Stimulated activated CD8-positive, alpha-beta memory T cell treated with anti-CD3 and anti-CD28 coated beads, Interleukin-7, amount 100 ng/mL, for 1 hour (primary cell): ENCODE results near the gene GRIA4.
"Not testable (repeated sequence)": the region's sequence is repeated elsewhere in the genome, so short reads cannot be mapped to it uniquely, and the experiment has no call there.

Experiments
- DNase-seq, 2 donors: peaks; one replicate each; pipeline ENCODE4 v3.0.0-alpha.2; 2020; ENCODE audit warnings: low read depth in 2 of 2

Gene GRIA4

GRCh38 chr11:105860105-105860504 lies 250.2 kb downstream of the GRIA4 start:
- no peak for DNase-seq

DNA sequence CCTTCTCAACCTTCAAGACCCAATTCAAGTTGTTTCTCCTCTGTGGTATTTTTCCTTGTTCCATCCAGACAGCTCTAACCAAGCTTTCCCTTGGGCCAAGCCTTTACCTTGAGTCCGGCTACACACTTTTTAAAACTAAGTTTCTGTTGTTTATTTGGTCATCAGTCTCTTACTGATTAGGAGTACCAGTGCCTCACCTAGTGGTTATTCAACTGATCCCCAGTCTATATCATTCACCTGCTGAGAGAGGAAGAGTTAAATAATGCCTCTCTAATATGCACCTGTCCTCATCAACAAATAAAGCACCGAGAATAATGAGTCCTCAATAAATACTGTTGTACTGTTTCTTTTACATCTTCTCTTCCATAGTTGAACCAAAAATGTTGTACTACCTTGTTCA lies 251.4 kb downstream of the GRIA4 start:
- no peak for DNase-seq

DNA sequence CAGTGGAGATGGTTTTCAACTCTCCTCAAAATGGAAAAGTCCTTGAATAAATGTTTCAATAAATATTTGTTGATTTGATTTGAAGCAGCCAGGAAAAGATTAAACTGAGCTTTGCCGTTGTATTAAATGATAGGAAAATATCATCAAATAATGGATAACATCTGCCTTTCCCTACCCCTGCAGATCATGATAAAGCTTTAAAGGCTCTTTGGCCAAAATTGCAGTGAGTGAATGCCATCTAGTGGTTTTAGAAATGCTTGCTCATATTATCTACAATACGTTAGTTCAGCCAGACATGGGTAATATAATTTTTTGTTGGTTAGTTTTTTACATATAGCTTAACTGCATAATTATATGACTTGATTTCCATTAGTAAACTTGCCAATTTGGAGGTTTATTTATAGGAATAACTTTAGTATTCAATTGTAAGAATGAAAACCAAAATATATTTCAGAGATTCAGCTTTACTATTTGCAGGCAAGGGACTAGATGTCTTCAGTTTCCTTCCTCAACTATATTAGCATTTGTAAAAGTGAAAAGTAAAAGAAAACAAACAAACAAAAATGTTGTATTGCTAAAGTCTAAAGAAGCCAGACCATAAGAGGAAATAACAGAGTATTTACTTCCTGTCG lies 253.0 kb downstream of the GRIA4 start:
- no peak for DNase-seq

DNA sequence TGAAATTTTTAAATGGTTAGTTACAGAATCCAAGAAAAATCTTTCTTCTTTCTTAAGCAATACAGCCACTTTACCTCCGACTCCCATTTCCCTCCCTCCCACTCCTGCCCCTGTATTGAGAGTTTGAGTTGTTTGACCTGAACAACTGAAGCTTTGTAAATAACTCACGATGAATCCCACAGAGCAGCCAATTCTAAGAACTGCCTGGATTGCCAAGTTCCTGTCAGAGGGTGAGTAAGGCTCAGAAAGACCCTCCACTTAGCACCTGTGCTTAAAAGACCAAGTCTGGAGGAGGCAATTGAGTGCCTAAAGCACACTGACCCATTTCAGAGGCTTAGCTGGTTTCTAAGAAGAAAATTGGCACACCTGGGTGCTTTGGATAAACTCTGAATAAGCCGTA lies 253.7 kb downstream of the GRIA4 start:
- DNase-seq, result no peak

DNA sequence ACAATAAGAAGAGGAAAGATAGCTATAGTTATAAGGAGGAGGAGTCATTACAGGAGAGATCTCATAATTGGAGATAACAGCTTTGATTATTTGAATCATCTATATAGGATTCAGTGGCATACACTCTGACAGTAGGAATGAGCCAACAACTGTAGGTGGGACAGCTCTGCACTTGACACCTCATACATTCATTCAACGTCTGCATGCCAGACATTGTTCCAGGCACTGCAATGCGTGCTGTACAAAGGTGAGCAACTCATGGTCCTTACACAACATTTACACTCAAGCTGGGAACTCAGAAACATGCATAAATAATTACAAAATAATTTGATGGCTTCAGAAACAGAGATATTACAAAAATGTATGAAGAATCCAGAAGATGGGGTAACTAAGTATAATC lies 257.9 kb downstream of the GRIA4 start:
- DNase-seq, result no peak

DNA sequence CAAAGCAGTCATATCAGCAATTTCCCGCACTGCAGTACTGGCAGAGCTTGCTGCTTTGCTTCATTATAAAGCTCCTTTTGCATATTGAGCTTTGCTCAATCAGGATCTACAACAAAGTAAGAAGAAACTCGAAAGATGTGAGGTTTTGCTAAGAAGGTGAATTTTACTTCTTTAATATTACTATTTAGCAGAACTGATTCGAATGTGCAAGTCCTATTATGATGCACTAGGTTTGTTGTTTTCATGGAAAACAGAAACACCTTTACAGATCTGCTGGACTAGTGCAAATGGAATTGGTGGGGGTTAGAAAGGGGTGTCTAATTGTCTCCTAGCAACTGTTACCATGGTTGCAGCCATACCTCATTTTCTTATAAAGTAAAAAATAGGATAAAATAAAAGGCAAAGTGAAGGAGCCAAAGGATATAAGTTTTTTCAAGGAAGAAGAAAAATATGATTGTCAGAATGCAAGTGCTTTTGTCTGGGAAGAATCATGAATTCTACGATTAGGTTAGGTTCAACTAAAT lies 259.0 kb downstream of the GRIA4 start:
- DNase-seq, result no peak

DNA sequence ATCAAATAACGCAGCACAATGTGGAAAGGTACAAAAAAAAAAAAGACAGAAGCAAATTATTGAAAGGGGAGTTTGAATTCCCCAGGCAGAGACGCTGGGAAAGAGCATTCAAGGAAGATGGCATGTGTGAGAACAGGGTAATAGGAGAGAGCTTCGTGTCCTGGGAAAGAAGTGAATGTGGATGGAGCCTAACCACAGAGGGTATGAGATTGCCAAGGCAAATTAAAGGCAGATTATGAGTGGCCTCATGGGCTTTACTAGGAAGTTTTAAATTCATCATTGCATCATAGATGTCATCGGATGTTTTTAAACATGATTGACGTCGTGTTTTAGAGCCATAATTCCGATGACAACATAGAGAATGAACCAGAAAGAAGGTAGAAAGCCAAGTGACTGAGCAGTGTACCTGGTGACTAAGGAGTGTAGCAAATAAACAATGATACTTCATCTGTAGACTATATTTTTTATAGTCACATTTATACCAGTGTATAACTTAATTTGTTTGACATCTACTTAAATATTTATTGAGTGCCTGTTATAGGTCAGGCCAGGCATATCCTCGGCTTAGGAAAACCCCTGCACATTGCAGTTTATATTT lies 260.7 kb downstream of the GRIA4 start:
- DNase-seq, result no peak

DNA sequence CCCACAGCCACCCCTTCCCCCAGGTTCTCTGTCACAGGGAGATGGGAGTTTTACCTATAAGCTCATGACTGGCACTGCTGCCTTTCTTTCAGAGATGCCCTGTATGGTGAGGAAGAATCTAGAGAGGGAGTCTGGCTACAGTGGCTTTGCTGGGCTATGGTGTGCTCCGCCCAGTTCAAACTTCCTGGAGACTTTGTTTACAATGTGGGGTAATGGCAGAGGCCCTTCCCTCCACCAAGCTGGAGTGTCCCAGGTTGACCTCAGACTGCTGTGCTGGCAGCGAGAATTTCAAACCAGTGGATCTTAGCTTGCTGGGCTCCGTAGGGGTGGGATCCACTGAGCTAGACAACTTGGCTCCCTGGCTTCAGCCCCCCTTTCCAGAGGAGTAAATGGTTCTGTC lies 268.6 kb downstream of the GRIA4 start:
- DNase-seq, result no peak

DNA sequence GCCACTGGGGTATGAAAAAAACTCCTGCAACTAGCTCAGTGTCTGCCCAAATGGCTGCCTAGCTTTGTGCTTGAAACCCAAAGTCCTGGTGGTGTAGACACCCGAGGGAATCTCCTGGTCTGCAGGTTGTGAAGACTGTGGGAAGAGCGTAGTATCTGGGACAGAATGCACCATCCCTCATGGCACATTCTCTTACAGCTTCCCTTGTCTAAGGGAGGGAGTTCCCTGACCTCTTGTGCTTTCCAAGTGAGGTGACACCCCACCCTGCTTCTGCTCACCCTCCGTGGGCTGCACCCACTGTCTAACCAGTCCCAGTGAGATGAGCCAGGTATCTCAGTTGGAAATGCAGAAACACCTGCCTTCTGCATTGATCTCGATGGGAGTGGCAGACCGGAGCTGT lies 269.1 kb downstream of the GRIA4 start:
- not testable (repeated sequence) for DNase-seq

DNA sequence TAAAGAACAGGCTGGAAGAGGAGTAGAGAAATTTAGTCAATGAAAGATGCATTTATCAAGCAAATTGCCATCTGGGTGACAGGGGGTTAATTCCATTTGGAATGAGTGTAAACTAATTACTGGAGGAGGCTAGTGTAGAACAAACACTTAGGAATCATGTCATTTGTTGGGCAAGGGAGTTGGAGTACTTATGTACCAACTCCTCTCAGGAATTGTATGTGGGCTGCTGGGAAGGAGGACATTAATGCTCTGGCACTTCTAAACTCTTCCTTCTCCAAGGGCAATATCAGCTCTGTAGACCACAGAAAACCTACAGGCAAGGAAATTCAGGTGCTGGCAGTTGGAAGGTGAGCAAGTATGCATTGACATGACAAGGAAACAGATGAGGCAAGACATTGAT lies 271.2 kb downstream of the GRIA4 start:
- no peak for DNase-seq

DNA sequence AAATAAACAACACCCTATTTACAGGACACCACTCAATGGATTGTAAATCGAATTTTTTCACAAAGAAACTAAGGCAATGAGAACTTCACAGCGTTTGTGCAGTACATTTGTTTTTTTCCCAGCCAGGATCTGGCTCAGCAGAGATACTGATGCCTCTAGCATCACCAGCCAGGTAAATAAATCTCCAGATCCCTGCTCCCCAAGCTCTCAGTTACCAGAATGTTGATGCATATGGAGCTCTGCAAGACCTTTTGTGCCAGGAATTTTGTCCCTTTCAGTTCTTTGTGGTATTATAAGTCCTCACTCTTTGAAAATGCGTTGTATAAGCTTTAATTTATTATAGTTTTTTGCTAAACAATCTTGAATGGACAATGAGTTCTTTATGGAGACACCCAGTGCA lies 274.6 kb downstream of the GRIA4 start:
- no peak for DNase-seq

DNA sequence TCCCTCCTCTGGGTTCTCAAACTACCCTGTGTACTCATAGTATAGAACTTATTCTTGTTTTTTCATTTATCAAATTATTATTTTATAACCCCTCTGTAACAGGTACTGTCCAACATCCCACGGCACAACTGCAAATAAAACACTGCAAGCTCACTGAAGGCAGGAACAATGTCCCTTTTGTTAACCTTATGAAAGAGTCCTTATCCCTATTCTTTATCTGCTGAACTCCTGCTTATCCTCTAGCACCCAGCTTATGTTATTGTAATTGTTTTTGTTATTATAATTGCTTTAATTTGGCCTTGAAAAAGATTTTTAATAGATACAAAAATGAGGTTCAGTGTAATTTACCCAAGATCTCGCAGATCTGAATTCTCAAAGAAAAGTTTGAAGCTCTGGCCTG lies 281.8 kb downstream of the GRIA4 start:
- no peak for DNase-seq

GRCh38 chr11:105897161-105897560 lies 287.3 kb downstream of the GRIA4 start:
- DNase-seq, result no peak

- no peak for DNase-seq
These were observed 289.9 kb downstream of the GRIA4 start for GRCh38 chr11:105899772-105900171.

GRCh38 chr11:105900515-105901035 lies 290.7 kb downstream of the GRIA4 start:
- no peak for DNase-seq

- no peak for DNase-seq
These were observed 293.2 kb downstream of the GRIA4 start for GRCh38 chr11:105903113-105903512.

DNA sequence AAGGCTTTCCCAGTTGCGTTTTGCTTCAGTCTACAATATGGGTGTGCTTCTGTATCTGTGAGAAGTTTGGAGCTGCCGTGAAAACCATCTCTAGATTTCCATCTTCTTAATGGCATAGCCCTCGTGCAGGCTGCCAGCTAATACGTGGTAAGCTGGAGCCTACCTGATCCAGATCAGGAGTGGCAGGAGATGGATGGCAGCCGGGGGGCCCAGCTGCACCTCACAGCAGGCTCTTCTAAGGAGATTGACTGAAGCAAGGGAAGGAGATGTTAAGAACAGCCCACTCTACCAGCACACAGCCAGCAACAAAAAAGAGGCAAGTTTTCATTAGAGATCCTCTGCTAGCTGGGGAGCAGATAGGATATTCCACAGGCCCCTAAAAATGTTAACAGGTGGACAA lies 296.6 kb downstream of the GRIA4 start:
- no peak for DNase-seq

DNA sequence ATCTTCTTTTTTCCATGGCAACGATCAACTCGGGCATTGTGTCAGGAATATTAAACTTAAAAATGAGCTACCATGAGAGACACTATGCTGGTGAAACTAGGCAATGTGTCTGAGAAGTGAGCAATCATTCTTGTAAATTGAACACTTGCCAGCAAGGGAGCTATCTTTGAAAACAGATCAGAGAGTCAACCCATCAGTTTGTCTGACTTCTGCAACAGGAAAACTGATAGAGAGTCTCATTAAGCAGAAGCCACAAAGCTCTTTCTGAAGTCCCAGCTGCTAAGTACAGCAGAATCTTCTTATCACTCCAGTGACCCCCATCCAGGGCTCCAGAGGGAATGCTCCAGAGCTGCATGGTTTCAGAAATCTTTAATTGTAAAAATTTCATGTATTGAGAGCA lies 297.4 kb downstream of the GRIA4 start:
- DNase-seq, result no peak

GRCh38 chr11:105910095-105910715 lies 300.3 kb downstream of the GRIA4 start:
- DNase-seq, result no peak

DNA sequence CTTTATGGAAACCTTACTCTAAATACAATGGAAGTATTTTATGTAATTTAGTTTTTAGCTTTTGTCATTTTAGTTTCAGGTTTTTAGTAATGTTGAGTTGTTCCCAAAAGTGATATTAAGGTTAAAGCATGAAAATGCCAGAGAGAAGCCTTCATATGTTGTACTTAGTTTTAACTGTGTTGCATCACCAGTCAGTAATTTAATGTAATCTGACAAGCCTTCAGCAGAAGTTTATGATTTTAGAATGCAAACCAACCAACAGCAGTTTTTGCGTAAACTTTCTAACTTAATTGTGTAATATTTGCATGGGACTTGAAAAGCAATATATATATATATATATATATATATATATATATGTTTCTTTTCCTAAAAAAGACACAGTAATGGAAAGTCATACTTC lies 301.6 kb downstream of the GRIA4 start:
- DNase-seq, result no peak

- DNase-seq, result no peak
These were observed 302.8 kb downstream of the GRIA4 start for GRCh38 chr11:105912666-105913065.

DNA sequence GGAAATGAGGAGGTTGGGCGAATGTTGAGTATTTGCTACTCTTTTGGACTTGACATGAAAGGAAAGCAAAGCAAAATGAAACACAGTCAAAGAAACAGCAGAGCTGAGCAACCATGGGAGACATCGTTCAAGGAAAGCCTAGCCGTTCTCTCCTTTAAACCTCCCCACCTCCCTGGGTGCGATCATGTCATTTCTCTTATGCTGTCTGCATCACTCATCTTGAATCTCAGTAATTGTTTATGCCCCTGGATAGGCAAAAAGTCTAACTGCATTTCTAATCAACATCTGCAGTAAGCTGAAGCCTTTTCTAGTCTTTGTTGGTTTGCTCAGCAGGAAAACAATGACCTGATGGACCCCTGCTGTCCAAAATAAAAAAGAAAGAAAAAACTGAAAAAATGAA lies 305.1 kb downstream of the GRIA4 start:
- no peak for DNase-seq

- no peak for DNase-seq
These were observed 308.2 kb downstream of the GRIA4 start for GRCh38 chr11:105918039-105918438.
